Stomach (tissue), 4 donors: ENCODE results near the gene GNAI3.

Source experiments
- POLR2A ChIP-seq, 4 donors: fragments of 450-650 bp; IDR thresholded peaks; one replicate each; pipeline ENCODE4 v1.6.1; 2016; ENCODE audit warnings: antibody characterized with exemption in 4 of 4, control low read depth in 2 of 4, mild to moderate bottlenecking in 1 of 4, moderate library complexity in 1 of 4
- POLR2AphosphoS5 ChIP-seq, 3 donors: sonication (generic); formaldehyde crosslinking; IDR thresholded peaks; one replicate each; pipeline ENCODE4 v1.6.1; 2016; ENCODE audit warnings: antibody characterized with exemption in 3 of 3

DNA sequence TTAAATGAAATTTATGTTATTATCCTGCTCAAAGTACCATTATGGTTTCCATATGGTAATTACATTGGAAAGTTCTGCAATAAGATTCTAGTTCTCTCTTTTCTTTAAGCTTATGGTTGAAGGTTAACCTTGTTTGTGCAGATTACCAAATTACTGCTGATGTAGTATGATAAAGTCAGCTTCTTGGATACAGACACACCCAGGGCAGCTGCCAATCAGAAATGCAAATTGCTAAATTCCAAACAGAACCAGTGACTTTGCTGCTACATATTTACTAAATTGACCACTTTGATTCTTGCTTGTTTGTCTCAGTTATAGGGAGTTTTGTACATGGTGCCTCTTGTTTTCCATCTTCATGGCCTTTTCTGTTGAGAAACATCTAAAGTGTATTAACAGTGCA, 44.5 kb downstream of the GNAI3 start:
- TF ChIP-seq POLR2AphosphoS5 (IDR thresholded peaks at IDR 0.05): no peak
- TF ChIP-seq POLR2A (IDR thresholded peaks at IDR 0.05): no peak
